Astrocyte of the spinal cord (primary cell): ENCODE results near the gene LLGL2.

Source experiments
- DNase-seq: peaks from one replicate; pipeline ENCODE4 v3.0.0; 2011; ENCODE audit warnings: low read depth, low spot score
- H3K4me3 ChIP-seq: 2 replicates; pipeline ENCODE4 v1.5.1; 2011; ENCODE audit warnings: low read depth, mild to moderate bottlenecking, low read length, moderate library complexity
- in situ Hi-C: cut with HindIII; loops from 2 replicates; pipeline ENCODE4 v1.10.0; 2017; ENCODE audit warnings: low sequenced_read_pairs
- TF ChIP-seq, protein P1 (sequence below): IDR thresholded peaks from 2 replicates; pipeline ENCODE4 v1.5.1; 2012; ENCODE audit warnings: low read depth, mild to moderate bottlenecking, low read length, inconsistent platforms

LLGL2 gene

DNA sequence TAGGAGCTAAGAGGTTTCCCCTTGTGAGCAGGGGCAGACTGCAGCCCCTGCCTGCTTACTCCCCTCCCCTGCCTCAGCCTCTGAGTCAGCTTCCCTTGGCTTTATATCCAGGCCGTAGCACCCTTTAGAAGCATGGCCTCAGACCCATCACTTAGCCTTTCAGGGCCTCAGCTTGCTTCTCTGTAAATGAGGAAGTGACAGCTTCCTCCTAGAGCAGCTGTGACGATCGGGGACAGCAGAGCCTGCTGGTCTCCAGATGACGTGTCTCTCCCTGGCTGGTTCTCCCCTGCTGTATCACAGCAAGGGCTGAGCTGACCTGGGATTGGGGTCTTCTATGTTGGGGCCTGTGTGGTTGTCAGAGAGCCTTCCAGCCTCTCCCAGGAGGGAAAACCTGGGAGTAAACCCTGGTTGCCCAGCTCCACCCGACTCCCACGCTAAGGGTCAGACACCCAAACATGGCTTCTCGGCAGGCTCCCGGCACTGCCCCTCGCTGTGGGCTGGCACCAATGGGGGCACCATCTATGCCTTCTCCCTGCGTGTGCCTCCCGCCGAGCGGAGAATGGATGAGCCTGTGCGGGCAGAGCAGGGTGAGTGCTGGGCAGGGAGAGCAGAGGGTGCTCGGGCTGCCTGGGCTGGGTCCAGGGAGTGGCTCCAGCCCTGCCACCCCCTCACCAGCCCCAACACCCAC is 45.8 kb downstream of the LLGL2 start:
- in situ Hi-C loops: no loop called here
- DNase-seq: no peak
- H3K4me3 ChIP-seq: no peak overlapping the region
- TF ChIP-seq, protein P1, sequence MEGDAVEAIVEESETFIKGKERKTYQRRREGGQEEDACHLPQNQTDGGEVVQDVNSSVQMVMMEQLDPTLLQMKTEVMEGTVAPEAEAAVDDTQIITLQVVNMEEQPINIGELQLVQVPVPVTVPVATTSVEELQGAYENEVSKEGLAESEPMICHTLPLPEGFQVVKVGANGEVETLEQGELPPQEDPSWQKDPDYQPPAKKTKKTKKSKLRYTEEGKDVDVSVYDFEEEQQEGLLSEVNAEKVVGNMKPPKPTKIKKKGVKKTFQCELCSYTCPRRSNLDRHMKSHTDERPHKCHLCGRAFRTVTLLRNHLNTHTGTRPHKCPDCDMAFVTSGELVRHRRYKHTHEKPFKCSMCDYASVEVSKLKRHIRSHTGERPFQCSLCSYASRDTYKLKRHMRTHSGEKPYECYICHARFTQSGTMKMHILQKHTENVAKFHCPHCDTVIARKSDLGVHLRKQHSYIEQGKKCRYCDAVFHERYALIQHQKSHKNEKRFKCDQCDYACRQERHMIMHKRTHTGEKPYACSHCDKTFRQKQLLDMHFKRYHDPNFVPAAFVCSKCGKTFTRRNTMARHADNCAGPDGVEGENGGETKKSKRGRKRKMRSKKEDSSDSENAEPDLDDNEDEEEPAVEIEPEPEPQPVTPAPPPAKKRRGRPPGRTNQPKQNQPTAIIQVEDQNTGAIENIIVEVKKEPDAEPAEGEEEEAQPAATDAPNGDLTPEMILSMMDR: no peak

DNA sequence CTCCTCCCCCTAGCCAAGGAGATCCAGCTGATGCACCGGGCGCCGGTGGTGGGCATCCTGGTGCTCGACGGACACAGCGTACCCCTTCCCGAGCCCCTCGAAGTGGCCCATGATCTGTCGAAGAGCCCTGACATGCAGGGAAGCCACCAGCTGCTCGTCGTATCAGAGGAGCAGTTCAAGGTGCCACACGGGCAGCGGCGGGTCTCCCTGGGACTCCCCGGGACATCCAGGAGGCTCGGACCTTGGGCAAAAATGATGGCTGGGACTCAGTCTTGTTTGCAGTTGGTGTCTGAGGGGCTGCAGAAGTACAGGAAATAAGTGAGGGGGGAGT is 46.4 kb downstream of the LLGL2 start:
- no peak overlapping the region for H3K4me3 ChIP-seq
- TF ChIP-seq, protein P1: no peak
- DNase-seq: no peak
- in situ Hi-C loops: no loop called here

- in situ Hi-C loops: no loop called here
- H3K4me3 ChIP-seq: no peak overlapping the region
- no peak for DNase-seq
- TF ChIP-seq, protein P1: no peak
Observed at GRCh38 chr17:75572713-75573539, 47.4 kb downstream of the LLGL2 start.

GRCh38 chr17:75573540-75573957 is 48.1 kb downstream of the LLGL2 start:
- DNase-seq: no peak
- TF ChIP-seq, protein P1: no peak
- in situ Hi-C loops: no loop called here
- no peak overlapping the region for H3K4me3 ChIP-seq

GRCh38 chr17:75573994-75574393 is 48.5 kb downstream of the LLGL2 start:
- no peak for DNase-seq
- TF ChIP-seq, protein P1: no peak
- H3K4me3 ChIP-seq: no peak overlapping the region
- in situ Hi-C loops: no loop called here

- DNase-seq: no peak
- in situ Hi-C loops: no loop called here
- no peak overlapping the region for H3K4me3 ChIP-seq
- TF ChIP-seq, protein P1: no peak
Observed at GRCh38 chr17:75574404-75575036, 49.0 kb downstream of the LLGL2 start.
